ENCODE measurements around the gene HBZ.
"Not testable (repeated sequence)": the region's sequence is repeated elsewhere in the genome, so short reads cannot be mapped to it uniquely, and the experiment has no call there.

Gene HBZ

GRCh38 chr16:133716-134115, 18.7 kb upstream of the HBZ start:
- no peak for DNase-seq (ENCODE audit: low read depth in 2 of 2)

- no peak for DNase-seq (ENCODE audit: low read depth in 2 of 2)
Measured at GRCh38 chr16:138049-138417, 14.4 kb upstream of the HBZ start.

- no peak for DNase-seq (ENCODE audit: low read depth in 2 of 2)
Measured at GRCh38 chr16:140175-140857, 12.1 kb upstream of the HBZ start.

- DNase-seq (ENCODE audit: low read depth in 2 of 2) = no peak
Measured at GRCh38 chr16:142405-142967, 10.0 kb upstream of the HBZ start.

- DNase-seq (ENCODE audit: low read depth in 2 of 2) = no peak
Measured at GRCh38 chr16:143047-143446, 9.4 kb upstream of the HBZ start.

GRCh38 chr16:143456-143855, 9.0 kb upstream of the HBZ start:
- DNase-seq (ENCODE audit: low read depth in 2 of 2) = no peak

- no peak for DNase-seq (ENCODE audit: low read depth in 2 of 2)
Measured at GRCh38 chr16:144797-145252, 7.6 kb upstream of the HBZ start.

- no peak for DNase-seq (ENCODE audit: low read depth in 2 of 2)
Measured at GRCh38 chr16:146646-147045, 5.8 kb upstream of the HBZ start.

GRCh38 chr16:149024-149660, 3.3 kb upstream of the HBZ start:
- no peak for DNase-seq (ENCODE audit: low read depth in 2 of 2)

- DNase-seq (ENCODE audit: low read depth in 2 of 2) = not testable (repeated sequence)
Measured at GRCh38 chr16:153129-153521, 681 bp downstream of the HBZ start.

GRCh38 chr16:153550-154216, 1.2 kb downstream of the HBZ start:
- not testable (repeated sequence) for DNase-seq (ENCODE audit: low read depth in 2 of 2)

- no peak for DNase-seq (ENCODE audit: low read depth in 2 of 2)
Measured at GRCh38 chr16:154217-155030, 2.0 kb downstream of the HBZ start.

- DNase-seq (ENCODE audit: low read depth in 2 of 2) = no peak
Measured at GRCh38 chr16:155031-155398, 2.6 kb downstream of the HBZ start.

- DNase-seq (ENCODE audit: low read depth in 2 of 2) = no peak
Measured at GRCh38 chr16:159136-159849, 6.8 kb downstream of the HBZ start.

- DNase-seq (ENCODE audit: low read depth in 2 of 2) = not testable (repeated sequence)
Measured at GRCh38 chr16:160242-160641, 7.8 kb downstream of the HBZ start.

- DNase-seq (ENCODE audit: low read depth in 2 of 2) = no peak
Measured at GRCh38 chr16:160691-161190, 8.3 kb downstream of the HBZ start.

- no peak for DNase-seq (ENCODE audit: low read depth in 2 of 2)
Measured at GRCh38 chr16:162271-162991, 10.0 kb downstream of the HBZ start.

- not testable (repeated sequence) for DNase-seq (ENCODE audit: low read depth in 2 of 2)
Measured at GRCh38 chr16:163139-163538, 10.7 kb downstream of the HBZ start.

GRCh38 chr16:163696-164095, 11.3 kb downstream of the HBZ start:
- DNase-seq (ENCODE audit: low read depth in 2 of 2) = not testable (repeated sequence)

GRCh38 chr16:164134-164823, 11.8 kb downstream of the HBZ start:
- DNase-seq (ENCODE audit: low read depth in 2 of 2) = not testable (repeated sequence)
